GM18517 (cell line): Measurements from ENCODE around the gene CCDC74B.
A peak's percentile ranks its signal among the peaks of the same experiment; 100 is the strongest.
"Not testable (repeated sequence)": the region's sequence is repeated elsewhere in the genome, so short reads cannot be mapped to it uniquely, and the experiment has no call there.

ENCODE experiments used
- ATAC-seq: cut with Tn5 transposase; IDR thresholded peaks from one replicate; pipeline ENCODE4 v1.9.1; 2021; ENCODE audit warnings: mild to moderate bottlenecking, moderate library complexity; ENCODE audit not compliant: unreplicated experiment

CCDC74B gene

GRCh38 chr2:130169163-130169562, 24.3 kb upstream of the CCDC74B start:
- not testable (repeated sequence) for ATAC-seq

- ATAC-seq = not testable (repeated sequence)
Observed at GRCh38 chr2:130166611-130167010, 21.7 kb upstream of the CCDC74B start.

GRCh38 chr2:130165293-130166016, 20.5 kb upstream of the CCDC74B start:
- ATAC-seq = no peak

- ATAC-seq = no peak
Observed at GRCh38 chr2:130162968-130163367, 18.1 kb upstream of the CCDC74B start.

- not testable (repeated sequence) for ATAC-seq
Observed at GRCh38 chr2:130162486-130162885, 17.6 kb upstream of the CCDC74B start.

GRCh38 chr2:130160838-130161705, 16.2 kb upstream of the CCDC74B start:
- not testable (repeated sequence) for ATAC-seq

- ATAC-seq = no peak
Observed at GRCh38 chr2:130160131-130160530, 15.2 kb upstream of the CCDC74B start.

- ATAC-seq = not testable (repeated sequence)
Observed at GRCh38 chr2:130159376-130159775, 14.5 kb upstream of the CCDC74B start.

GRCh38 chr2:130158631-130159030, 13.7 kb upstream of the CCDC74B start:
- ATAC-seq = no peak

- ATAC-seq = peak; percentile 90
Observed at GRCh38 chr2:130157825-130158514, 13.1 kb upstream of the CCDC74B start.

GRCh38 chr2:130157354-130157753, 12.4 kb upstream of the CCDC74B start:
- peak; percentile 36 for ATAC-seq

GRCh38 chr2:130156624-130157004, 11.7 kb upstream of the CCDC74B start:
- ATAC-seq = no peak

GRCh38 chr2:130155956-130156623, 11.2 kb upstream of the CCDC74B start:
- not testable (repeated sequence) for ATAC-seq

GRCh38 chr2:130154773-130155765, 10.2 kb upstream of the CCDC74B start:
- no peak for ATAC-seq

- ATAC-seq = not testable (repeated sequence)
Observed at GRCh38 chr2:130154423-130154770, 9.5 kb upstream of the CCDC74B start.

GRCh38 chr2:130153721-130154422, 9.0 kb upstream of the CCDC74B start:
- ATAC-seq = not testable (repeated sequence)

GRCh38 chr2:130152816-130153595, 8.1 kb upstream of the CCDC74B start:
- ATAC-seq = no peak

GRCh38 chr2:130152136-130152815, 7.4 kb upstream of the CCDC74B start:
- ATAC-seq = not testable (repeated sequence)
